Femur (tissue), 1 donor: Measurements from ENCODE around the gene WDR73.
A peak's percentile ranks its signal among the peaks of the same experiment; 100 is the strongest.
"Not testable (repeated sequence)": the region's sequence is repeated elsewhere in the genome, so short reads cannot be mapped to it uniquely, and the experiment has no call there.

Experiments
- DNase-seq: peaks from one replicate; pipeline ENCODE4 v3.0.0-alpha.2; 2017

Gene WDR73

DNA sequence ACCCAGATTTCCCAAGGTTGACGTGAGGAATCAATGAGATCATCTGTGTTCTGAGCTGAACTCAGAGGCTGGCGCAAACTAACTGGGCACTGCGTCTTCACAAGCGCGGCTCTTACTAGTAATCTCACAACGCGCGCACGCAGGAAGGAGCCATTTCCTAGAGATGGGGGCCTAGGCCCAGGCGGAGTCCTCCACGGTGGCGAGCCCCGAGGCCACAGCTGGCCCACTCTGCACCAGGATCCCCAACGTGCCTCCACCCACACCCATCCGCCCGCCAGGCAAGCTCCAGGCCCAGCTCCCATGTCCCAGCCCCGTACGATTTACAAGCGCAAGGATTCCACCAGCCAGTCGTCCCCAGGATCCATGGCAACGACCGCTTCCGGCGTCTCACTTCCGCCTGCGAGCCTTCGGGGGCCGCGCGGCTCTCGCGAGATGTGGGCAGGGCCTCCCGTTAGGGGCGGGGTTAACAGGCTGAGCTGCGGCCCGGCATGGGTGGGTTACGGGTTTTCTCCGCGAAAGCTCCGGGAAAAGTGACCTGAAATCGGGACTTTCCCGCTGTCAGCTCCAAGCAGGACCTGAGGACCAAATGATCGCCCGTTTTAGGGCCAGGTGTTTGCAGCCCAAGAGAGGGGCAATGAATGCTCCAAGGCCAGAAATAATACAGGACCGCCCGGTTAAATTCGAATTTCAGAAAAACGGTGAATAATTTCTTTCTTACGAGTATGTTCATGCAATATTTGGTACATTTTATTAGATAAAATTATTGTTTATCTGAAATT is at the start of gene WDR73:
Gene WDR73 (minus strand): TSS at position 374 of the 779 bp plus-strand sequence. CDS start 9 bp downstream, at position 365.
- peak; percentile 99 for DNase-seq

DNA sequence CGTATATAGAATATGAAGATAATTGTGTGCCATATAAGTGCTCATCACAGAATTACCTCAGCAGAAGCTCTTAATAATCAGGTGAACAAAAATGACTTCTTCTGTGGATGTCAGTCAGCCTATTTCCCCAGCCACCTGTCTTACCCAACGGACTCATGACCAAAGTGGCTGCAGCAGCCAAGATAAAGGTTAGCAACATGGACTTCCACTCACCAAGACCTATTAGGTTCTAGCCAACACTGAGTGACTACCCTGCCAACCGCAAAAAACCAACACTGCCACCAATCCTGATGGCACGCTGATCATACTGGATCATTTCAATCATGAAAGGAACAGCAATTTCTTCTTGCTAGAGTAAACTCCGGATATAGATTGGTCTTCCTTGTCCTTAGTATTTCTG is 49.7 kb upstream of the WDR73 start:
- DNase-seq = no peak

GRCh38 chr15:84702961-84703482 is 48.9 kb upstream of the WDR73 start:
- DNase-seq = no peak

DNA sequence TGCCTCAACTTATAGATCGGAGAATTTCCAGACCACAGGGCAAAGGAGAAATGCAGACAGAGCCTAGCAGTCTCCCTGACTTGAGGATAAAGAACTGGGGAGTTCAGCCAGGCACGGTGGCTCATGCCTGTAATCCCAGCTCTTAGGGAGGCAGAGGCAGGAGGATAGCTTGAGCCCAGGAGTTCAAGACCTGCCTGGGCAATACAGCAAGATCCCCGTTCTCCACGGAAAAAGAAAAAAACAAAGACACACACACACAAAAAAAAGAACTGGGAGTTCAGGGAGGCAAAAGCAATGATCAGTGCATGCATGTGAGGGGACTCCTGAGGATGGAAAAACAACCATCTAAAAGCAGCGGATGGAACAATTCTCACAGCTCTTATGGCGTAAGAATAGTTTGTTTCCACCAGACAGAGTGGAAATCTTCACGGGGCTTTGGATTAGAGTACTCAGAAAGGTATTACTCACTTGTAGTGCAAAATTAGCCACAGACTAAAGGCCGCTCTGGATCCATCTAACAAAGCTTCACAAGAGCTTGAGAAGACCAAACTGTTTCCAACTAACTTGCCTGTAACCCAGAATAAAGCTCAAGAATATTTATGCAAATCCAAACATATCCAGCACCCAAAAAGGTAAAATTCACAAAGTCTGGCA is 45.6 kb upstream of the WDR73 start:
- no peak for DNase-seq

GRCh38 chr15:84697236-84697990 is 43.3 kb upstream of the WDR73 start:
- no peak for DNase-seq

GRCh38 chr15:84696757-84697156 is 42.7 kb upstream of the WDR73 start:
- DNase-seq = no peak

DNA sequence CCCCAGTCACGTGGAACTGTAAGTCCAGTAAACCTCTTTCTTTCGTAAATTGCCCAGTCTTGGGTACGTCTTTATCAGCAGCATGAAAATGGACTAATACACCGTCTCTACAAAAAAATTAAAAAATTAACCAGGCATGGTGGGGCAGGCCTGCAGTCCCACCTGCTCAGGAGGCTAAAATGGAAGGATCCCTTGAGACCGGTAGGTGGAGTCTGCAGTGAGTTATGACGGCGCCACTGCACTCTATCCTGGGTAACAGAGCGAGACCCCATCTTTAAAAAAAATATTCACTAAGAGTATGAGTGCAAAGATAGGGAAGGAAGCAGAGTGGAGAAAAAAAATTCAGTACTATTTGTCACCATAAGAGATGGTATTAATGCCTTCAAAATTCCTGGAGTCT is 36.3 kb upstream of the WDR73 start:
- DNase-seq = no peak

- no peak for DNase-seq
These were observed 35.8 kb upstream of the WDR73 start for GRCh38 chr15:84689858-84690257.

GRCh38 chr15:84686446-84686845 is 32.4 kb upstream of the WDR73 start:
- not testable (repeated sequence) for DNase-seq

- no peak for DNase-seq
These were observed 31.2 kb upstream of the WDR73 start for GRCh38 chr15:84685304-84685703.

DNA sequence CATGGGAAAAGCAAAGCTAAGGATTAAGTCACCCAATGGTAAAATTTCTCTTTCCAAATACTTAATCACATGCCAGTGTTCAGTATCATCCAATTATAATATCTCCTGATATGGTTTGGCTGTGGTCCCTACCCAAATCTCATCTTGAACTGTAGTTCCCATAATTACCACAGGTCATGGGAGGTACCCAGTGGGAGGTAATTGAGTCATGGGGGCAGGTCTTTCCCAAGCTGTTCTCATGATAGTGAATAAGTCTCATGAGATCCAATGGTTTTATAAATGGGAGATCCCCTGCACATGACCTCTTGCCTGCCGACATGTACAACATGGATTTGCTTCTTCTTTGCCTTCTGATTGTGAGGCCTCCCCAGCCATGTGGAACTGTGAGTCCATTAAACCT is 30.0 kb upstream of the WDR73 start:
- no peak for DNase-seq

GRCh38 chr15:84681831-84682230 is 27.7 kb upstream of the WDR73 start:
- DNase-seq = no peak

DNA sequence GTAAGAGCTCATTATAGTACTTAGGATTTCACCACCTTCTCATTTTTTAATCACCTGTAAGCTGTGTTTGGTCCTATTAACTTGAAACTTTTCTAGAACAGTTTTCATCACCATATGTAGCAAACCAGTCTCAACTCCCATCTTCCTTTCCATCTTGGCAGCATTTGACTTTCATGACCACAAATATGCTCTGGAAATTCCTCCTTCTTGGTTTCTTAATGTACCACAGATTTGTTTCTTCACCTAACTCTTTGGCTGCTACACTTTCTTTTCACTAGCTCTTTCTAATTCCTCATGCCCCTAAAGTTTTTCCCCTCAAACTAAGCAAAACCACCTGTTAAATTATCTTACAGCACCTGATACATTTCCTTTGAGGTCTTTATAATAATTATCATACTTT is 17.1 kb upstream of the WDR73 start:
- no peak for DNase-seq

GRCh38 chr15:84669726-84670125 is 15.6 kb upstream of the WDR73 start:
- DNase-seq = no peak

- DNase-seq = no peak
These were observed 14.3 kb upstream of the WDR73 start for GRCh38 chr15:84668221-84668982.

DNA sequence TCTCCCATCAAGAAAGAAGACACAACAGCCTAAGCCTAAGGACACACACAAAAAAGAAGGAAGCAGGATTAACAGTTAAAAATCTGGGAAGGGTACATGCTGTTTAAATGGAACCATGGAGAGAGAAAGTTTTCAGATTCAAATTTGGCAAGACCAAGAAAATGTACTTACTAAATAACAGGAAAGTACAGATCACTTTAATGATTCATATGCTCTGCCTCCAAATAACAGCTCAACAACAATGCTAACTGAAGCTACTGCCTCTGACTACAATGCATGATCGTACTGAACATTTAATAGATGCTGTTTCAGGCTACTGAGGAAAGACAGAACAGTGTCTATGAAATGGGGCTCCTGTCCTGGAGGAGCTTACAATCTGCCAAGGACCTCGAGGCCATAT is 12.3 kb upstream of the WDR73 start:
- DNase-seq = no peak

DNA sequence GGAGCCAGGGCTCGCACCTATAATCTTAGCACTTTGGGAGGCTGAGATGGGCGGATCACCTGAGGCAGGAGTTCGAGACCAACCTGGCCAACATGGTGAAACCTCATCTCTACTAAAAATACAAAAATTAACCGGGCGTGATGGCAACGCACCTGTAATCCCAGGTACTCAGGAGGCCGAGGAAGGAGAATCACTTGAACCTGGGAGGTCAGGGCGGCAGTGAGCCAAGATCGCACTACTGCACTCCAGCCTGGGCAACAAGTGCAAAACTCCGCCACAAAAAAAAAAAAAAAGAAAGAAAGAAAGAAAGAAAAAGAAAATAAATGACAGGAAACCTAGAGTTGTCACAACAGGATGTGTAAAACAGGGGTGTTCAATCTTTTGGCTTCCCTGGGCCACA is 6.9 kb upstream of the WDR73 start:
- no peak for DNase-seq

DNA sequence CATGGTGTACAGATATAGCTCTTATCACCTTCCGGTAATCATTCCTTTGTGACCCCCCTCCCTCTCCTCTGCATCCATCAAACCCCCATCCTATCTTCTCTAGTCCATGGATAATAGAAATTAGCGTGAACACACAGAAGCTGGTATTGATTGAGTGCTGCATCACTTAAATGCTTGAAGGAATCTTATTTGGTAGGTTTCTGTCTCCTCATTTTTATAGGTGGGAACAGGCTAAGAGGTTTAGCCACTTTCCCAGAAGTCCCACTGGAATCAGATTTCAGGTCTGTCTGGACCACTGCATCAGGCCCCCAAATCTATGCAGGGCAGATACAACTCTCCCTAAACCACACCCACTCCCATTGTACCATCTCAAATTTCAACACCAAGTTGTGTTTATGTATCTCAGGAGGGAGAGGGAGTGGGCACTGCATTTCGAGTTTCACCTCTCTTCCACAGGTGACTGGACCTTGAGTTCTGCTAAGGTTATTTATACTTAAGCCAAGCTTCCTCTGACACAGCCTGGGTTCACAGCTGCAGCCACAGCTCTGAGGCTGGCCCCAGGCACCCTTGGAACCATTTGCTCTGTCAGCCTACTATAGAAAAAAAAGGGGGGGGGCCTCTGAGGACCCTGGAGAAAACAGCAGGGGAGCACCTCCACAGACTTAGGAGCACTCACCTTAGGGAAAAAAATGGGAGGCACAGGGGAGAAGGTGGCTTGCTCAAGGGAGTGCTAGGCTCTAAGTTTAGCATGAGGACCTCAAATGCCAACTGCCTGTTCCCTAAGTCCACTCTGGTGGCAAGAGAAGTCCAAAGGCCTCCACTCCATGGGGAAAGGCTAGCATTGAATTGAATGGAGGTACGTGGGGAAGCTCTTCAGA is 6.1 kb upstream of the WDR73 start:
- no peak for DNase-seq

- DNase-seq = no peak
These were observed 4.8 kb upstream of the WDR73 start for GRCh38 chr15:84658788-84659411.

GRCh38 chr15:84658080-84658787 is 4.2 kb upstream of the WDR73 start, which contains the start of gene NMB:
Gene NMB, minus strand, starts transcription at chr15:84658199. Its CDS starts 47 bp downstream, at chr15:84658152.
- DNase-seq = peak; percentile 88

DNA sequence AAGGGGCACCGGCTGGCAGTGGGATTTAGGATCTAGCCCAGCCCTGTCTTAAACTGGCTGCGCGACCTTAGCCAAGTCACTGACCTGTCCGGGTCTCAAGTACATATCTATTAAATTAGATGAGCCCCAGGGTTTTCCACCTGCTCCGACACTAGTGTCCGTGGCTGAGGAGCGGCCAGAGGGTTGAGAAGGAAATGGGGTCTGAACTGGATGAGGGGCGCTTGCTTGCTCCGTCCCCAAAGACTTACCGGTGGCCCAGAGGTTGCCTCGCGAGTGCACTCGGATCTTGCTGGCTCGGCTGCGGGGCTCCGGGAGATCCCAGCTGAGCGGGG is 3.6 kb upstream of the WDR73 start:
- DNase-seq = no peak
